Gastroesophageal sphincter (tissue), 4 donors: Measurements from ENCODE around the gene FER. TPM values are rescaled to one million over a fixed set of nuclear protein-coding genes. Genes with fewer than 3 reads are reported as not detected.

Experiments
- ATAC-seq: fragments of 150-250 bp; one replicate; pipeline ENCODE4 v1.9.1; 2016; ENCODE audit warnings: mild to moderate bottlenecking, moderate library complexity
- H3K27ac ChIP-seq, 4 donors: fragments of 200-600 bp; sonication (generic) in 3 of 4; 1 replicate in 3 of 4; 2 replicates in 1 of 4; pipeline ENCODE4 v1.5.1; 2016 to 2019
- H3K27me3 ChIP-seq: fragments of 200-600 bp; sonication (generic); one replicate; pipeline ENCODE4 v1.5.1; 2019
- H3K36me3 ChIP-seq, 2 donors: fragments of 200-600 bp; sonication (generic); one replicate each; pipeline ENCODE4 v1.5.1; 2019; ENCODE audit warnings: control low read depth in 1 of 2
- H3K4me1 ChIP-seq, 3 donors: fragments of 200-600 bp; sonication (generic); 1 replicate in 2 of 3; 2 replicates in 1 of 3; pipeline ENCODE4 v1.5.1; 2016 to 2019; ENCODE audit warnings: control low read depth in 2 of 3
- H3K4me3 ChIP-seq, 2 donors: fragments of 200-600 bp; sonication (generic); one replicate each; pipeline ENCODE4 v1.5.1; 2019; ENCODE audit warnings: mild to moderate bottlenecking in 1 of 2, moderate library complexity in 1 of 2
- H3K9me3 ChIP-seq, 3 donors: fragments of 200-600 bp; sonication (generic); one replicate each; pipeline ENCODE4 v1.5.1; 2017 to 2019; ENCODE audit warnings: control low read depth in 2 of 3
- EP300 ChIP-seq: sonication (generic); formaldehyde crosslinking; IDR thresholded peaks from one replicate; pipeline ENCODE4 v1.6.1; 2017; ENCODE audit warnings: antibody characterized with exemption, mild to moderate bottlenecking
- POLR2A ChIP-seq, 2 donors: fragments of 450-650 bp; IDR thresholded peaks; one replicate each; pipeline ENCODE4 v1.6.1; 2017; ENCODE audit warnings: antibody characterized with exemption in 2 of 2, mild to moderate bottlenecking in 2 of 2, moderate library complexity in 1 of 2
- POLR2AphosphoS5 ChIP-seq: sonication (generic); formaldehyde crosslinking; IDR thresholded peaks from one replicate; pipeline ENCODE4 v1.6.1; 2017; ENCODE audit warnings: antibody characterized with exemption
- WGBS, 2 donors: methylation state at CpG; one replicate each; pipeline ENCODE4 v1.1.5; 2018; ENCODE audit warnings: low coverage in 1 of 2; 5-methylcytosine and 5-hydroxymethylcytosine counted together
- total RNA-seq, 4 donors: library from RNA; depleted of rRNA; stranded (reverse); fragments of >200 nt; gene quantifications; one replicate each; pipeline ENCODE4 v1.1.0, GENCODE V29; 2016
- TF ChIP-seq, protein P1 (sequence below), 4 experiments: fragments of 200-600 bp in 2 of 4; fragments of 450-650 bp in 2 of 4; sonication (generic) in 1 of 4; IDR thresholded peaks; one replicate each; pipeline ENCODE4 v1.5.1; 2017 to 2019; ENCODE audit warnings: antibody characterized with exemption in 4 of 4, mild to moderate bottlenecking in 2 of 4, moderate library complexity in 2 of 4

Gene FER
- total RNA-seq, 4 donors from 2014 or later: 23.2 to 45.3 (median 32.5) TPM

DNA sequence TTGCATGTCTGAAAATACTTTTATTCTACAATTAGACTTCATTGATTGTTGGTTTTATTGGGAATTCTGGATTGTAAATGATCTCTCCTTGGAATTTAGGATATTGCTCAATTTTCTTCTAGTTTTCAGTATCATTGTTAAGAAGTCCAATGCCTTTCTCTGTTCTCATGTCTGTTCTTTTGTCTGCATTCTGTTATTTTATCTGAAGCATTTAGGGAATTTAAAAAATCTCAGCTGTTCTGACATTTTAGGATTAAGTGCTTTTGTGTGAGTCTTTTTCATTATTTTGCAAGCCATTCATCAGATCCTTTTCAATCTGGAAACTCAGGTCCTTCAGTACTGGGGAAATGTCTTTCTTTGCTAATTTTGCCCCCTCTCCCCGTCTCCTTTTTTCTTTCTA, 4.4 kb upstream of the FER start:
- no peak for ATAC-seq
- Histone ChIP-seq H3K27me3 (no peaks in the 10 kb centered on the region), H3K36me3 (no peaks in the 10 kb centered on the region), H3K9me3 (no peaks in the 10 kb centered on the region), H3K4me1 (peaks cover 0 to 13% (median 0%) of the 10 kb centered on the region in 3 donors), H3K4me3 (no peak overlapping the region), H3K27ac (no peak overlapping the region)
- TF ChIP-seq POLR2AphosphoS5 (no peak), EP300 (no peak), POLR2A (IDR thresholded peaks at IDR 0.05) (no peak)
- TF ChIP-seq, protein P1, sequence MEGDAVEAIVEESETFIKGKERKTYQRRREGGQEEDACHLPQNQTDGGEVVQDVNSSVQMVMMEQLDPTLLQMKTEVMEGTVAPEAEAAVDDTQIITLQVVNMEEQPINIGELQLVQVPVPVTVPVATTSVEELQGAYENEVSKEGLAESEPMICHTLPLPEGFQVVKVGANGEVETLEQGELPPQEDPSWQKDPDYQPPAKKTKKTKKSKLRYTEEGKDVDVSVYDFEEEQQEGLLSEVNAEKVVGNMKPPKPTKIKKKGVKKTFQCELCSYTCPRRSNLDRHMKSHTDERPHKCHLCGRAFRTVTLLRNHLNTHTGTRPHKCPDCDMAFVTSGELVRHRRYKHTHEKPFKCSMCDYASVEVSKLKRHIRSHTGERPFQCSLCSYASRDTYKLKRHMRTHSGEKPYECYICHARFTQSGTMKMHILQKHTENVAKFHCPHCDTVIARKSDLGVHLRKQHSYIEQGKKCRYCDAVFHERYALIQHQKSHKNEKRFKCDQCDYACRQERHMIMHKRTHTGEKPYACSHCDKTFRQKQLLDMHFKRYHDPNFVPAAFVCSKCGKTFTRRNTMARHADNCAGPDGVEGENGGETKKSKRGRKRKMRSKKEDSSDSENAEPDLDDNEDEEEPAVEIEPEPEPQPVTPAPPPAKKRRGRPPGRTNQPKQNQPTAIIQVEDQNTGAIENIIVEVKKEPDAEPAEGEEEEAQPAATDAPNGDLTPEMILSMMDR (IDR thresholded peaks at IDR 0.05): no peak
- 80 to 88% methylated on average over 1 of the region's 1 CpG for WGBS, 2 donors

- Histone ChIP-seq H3K9me3 (no peaks in the 10 kb centered on the region), H3K4me3 (no peak overlapping the region), H3K27me3 (no peaks in the 10 kb centered on the region), H3K27ac (no peak overlapping the region), H3K4me1 (peaks cover 0 to 13% (median 0%) of the 10 kb centered on the region in 3 donors), H3K36me3 (no peaks in the 10 kb centered on the region)
- ATAC-seq: no peak
- TF ChIP-seq POLR2AphosphoS5 (no peak), POLR2A (IDR thresholded peaks at IDR 0.05) (no peak), EP300 (no peak)
- TF ChIP-seq, protein P1 (IDR thresholded peaks at IDR 0.05): no peak
- WGBS, 2 donors: 83% methylated on average over 3 of the region's 3 CpGs; no CpG with 5 or more reads in 1 of the 2 donors
These were observed 3.9 kb upstream of the FER start for GRCh38 chr5:108743846-108744245.

- H3K4me3 ChIP-seq: peak overlapping the region; percentile 86 to 87
- H3K9me3 ChIP-seq: no peaks in the 10 kb centered on the region
- H3K27me3 ChIP-seq: no peaks in the 10 kb centered on the region
- peak overlapping the region; percentile 83 to 99 (median 98) for H3K27ac ChIP-seq
- ATAC-seq: no peak
- 46 to 55% methylated on average over 10 of the region's 10 CpGs for WGBS, 2 donors
- peaks cover 0 to 42% (median 0%) of the 10 kb centered on the region in 3 donors for H3K4me1 ChIP-seq
- no peaks in the 10 kb centered on the region for H3K36me3 ChIP-seq
- TF ChIP-seq POLR2AphosphoS5 (no peak), EP300 (no peak), POLR2A (IDR thresholded peaks at IDR 0.05) (no peak)
- TF ChIP-seq, protein P1 (IDR thresholded peaks at IDR 0.05): no peak
These were observed 455 bp upstream of the FER start for GRCh38 chr5:108747111-108747773.

DNA sequence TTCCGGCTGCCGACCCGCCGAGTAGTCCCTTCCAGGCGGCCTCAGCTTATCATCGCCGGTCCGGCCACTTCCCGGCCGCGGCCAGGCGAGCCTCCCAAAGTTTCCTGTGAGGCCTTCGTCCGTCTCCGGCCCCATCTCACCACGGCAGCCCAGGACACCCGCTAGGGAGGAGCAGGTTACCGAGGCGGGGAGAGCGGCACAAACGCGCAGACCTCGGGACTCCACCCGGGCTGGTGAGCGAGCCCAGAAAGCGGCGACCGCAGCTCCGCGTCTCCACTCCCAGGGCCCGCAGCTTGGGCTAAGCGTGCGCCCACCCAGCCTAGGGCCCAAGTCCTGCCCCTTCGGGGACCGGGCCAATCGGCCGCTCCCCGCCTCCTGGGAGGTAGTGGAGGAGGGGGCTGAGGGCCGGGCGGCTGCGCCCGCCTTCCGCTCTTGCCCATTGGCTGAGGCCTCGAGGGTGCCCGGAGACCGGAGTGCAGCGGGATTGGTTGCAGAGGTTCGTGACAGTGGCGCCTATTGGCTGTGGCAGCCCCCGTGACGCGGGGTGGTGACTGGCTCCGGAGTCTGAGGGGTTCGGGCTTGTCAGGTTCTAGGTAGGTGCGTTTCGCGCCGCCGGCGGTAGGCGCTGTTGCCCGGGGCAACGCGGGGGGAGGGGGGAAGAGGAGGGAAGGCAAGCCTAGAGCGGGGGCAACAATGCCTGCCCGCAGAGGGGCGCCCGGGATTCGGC, 867 bp downstream of the FER start:
- TF ChIP-seq EP300 (no peak), POLR2A (IDR thresholded peaks at IDR 0.05) (peak; percentile 99), POLR2AphosphoS5 (peak; percentile 99)
- TF ChIP-seq, protein P1 (IDR thresholded peaks at IDR 0.05): peak in 3 of 4 experiments; percentile 21 to 40 (median 32)
- H3K4me1 ChIP-seq: peaks cover 0 to 55% (median 0%) of the 10 kb centered on the region in 3 donors
- peak overlapping the region; percentile 83 to 99 (median 98) for H3K27ac ChIP-seq
- H3K36me3 ChIP-seq: no peaks in the 10 kb centered on the region
- H3K4me3 ChIP-seq: peak overlapping the region; percentile 86 to 87
- H3K9me3 ChIP-seq: no peaks in the 10 kb centered on the region
- H3K27me3 ChIP-seq: no peaks in the 10 kb centered on the region
- ATAC-seq: peak; percentile 98
- 0% methylated on average over 5 of the region's 69 CpGs; no CpG with 5 or more reads in 1 of the 2 donors for WGBS, 2 donors
